H9 (cell line): Measurements from ENCODE around the gene CTDSPL. TPM values are rescaled to one million over a fixed set of nuclear protein-coding genes. Genes with fewer than 3 reads are reported as not detected.

ENCODE experiments used
- DNase-seq: peaks from one replicate; pipeline ENCODE4 v3.0.0-alpha.2; 2017
- H2AFZ ChIP-seq: one replicate; pipeline ENCODE4 v1.6.1; 2013; ENCODE audit warnings: mild to moderate bottlenecking, low read length, control low read depth, moderate library complexity
- H2AK5ac ChIP-seq: 2 replicates; pipeline ENCODE4 v1.6.1; 2013; ENCODE audit warnings: low read length, control low read depth, mixed read lengths; ENCODE audit not compliant: insufficient read length
- H2BK120ac ChIP-seq: one replicate; pipeline ENCODE4 v1.6.1; 2013; ENCODE audit warnings: low read depth, mild to moderate bottlenecking, low read length, control low read depth, inconsistent platforms; ENCODE audit not compliant: poor library complexity, severe bottlenecking
- H2BK12ac ChIP-seq: 2 replicates; pipeline ENCODE4 v1.6.1; 2013; ENCODE audit warnings: low read length, control low read depth, mixed read lengths, low read depth; ENCODE audit not compliant: insufficient read length
- H2BK15ac ChIP-seq: 2 replicates; pipeline ENCODE4 v1.6.1; 2013; ENCODE audit warnings: low read depth, low read length, control low read depth
- H2BK20ac ChIP-seq: one replicate; pipeline ENCODE4 v1.6.1; 2013; ENCODE audit warnings: low read depth, mild to moderate bottlenecking, low read length, control low read depth, inconsistent platforms; ENCODE audit not compliant: poor library complexity, severe bottlenecking
- H2BK5ac ChIP-seq: 2 replicates; pipeline ENCODE4 v1.6.1; 2013; ENCODE audit warnings: low read length, control low read depth, mixed read lengths; ENCODE audit not compliant: insufficient read length
- H3K14ac ChIP-seq: 2 replicates; pipeline ENCODE4 v1.6.1; 2013; ENCODE audit warnings: low read length, control low read depth; ENCODE audit not compliant: insufficient read depth
- H3K18ac ChIP-seq: 2 replicates; pipeline ENCODE4 v1.6.1; 2013; ENCODE audit warnings: low read depth, mild to moderate bottlenecking, mixed read lengths, low read length, control low read depth; ENCODE audit not compliant: insufficient read length
- H3K23ac ChIP-seq: 2 replicates; pipeline ENCODE4 v1.6.1; 2013; ENCODE audit warnings: low read length, control low read depth, mixed read lengths, low read depth; ENCODE audit not compliant: insufficient read length
- H3K23me2 ChIP-seq: 2 replicates; pipeline ENCODE4 v1.6.1; 2013; ENCODE audit warnings: low read depth, mild to moderate bottlenecking, mixed read lengths, low read length, control low read depth; ENCODE audit not compliant: insufficient read length, poor library complexity, severe bottlenecking
- H3K27ac ChIP-seq: 2 replicates; pipeline ENCODE4 v1.5.1; 2013; ENCODE audit warnings: low read length, control low read depth, mixed read lengths, low read depth; ENCODE audit not compliant: insufficient read length
- H3K27me3 ChIP-seq: 2 replicates; pipeline ENCODE4 v1.6.1; 2013; ENCODE audit warnings: low read length, control low read depth, inconsistent platforms; ENCODE audit not compliant: insufficient read depth
- H3K4ac ChIP-seq: 2 replicates; pipeline ENCODE4 v1.6.1; 2013; ENCODE audit warnings: low read depth, mild to moderate bottlenecking, control low read depth, inconsistent platforms, low read length, moderate library complexity
- H3K4me1 ChIP-seq: 2 replicates; pipeline ENCODE4 v1.6.1; 2013; ENCODE audit warnings: low read length, control low read depth, inconsistent platforms; ENCODE audit not compliant: insufficient read depth
- H3K4me2 ChIP-seq: 2 replicates; pipeline ENCODE4 v1.6.1; 2013; ENCODE audit warnings: low read length, control low read depth, mixed read lengths; ENCODE audit not compliant: insufficient read length, insufficient read depth
- H3K56ac ChIP-seq: 2 replicates; pipeline ENCODE4 v1.6.1; 2013; ENCODE audit warnings: low read depth, mild to moderate bottlenecking, mixed read lengths, low read length, control low read depth; ENCODE audit not compliant: insufficient read length
- H3K79me1 ChIP-seq: 2 replicates; pipeline ENCODE4 v1.6.1; 2013; ENCODE audit warnings: low read depth, mild to moderate bottlenecking, moderate library complexity, low read length, control low read depth, inconsistent platforms; ENCODE audit not compliant: insufficient read depth, poor library complexity, severe bottlenecking
- H3K79me2 ChIP-seq: 2 replicates; pipeline ENCODE4 v1.6.1; 2013; ENCODE audit warnings: low read length, control low read depth, inconsistent platforms; ENCODE audit not compliant: insufficient read depth
- H3K9ac ChIP-seq: 2 replicates; pipeline ENCODE4 v1.6.1; 2013; ENCODE audit warnings: low read length, control low read depth, mixed read lengths; ENCODE audit not compliant: insufficient read length; ENCODE audit errors: extremely low read depth
- H3K9me3 ChIP-seq: one replicate; pipeline ENCODE4 v1.6.1; 2013; ENCODE audit warnings: low read depth, low read length, inconsistent platforms; ENCODE audit not compliant: control insufficient read depth
- H3T11ph ChIP-seq: one replicate; pipeline ENCODE4 v1.6.1; 2013; ENCODE audit warnings: mild to moderate bottlenecking, low read length, control low read depth, inconsistent platforms
- H4K20me1 ChIP-seq: one replicate; pipeline ENCODE4 v1.6.1; 2013; ENCODE audit not compliant: control insufficient read depth, insufficient read length, insufficient read depth
- H4K5ac ChIP-seq: 2 replicates; pipeline ENCODE4 v1.6.1; 2013; ENCODE audit warnings: low read depth, mild to moderate bottlenecking, mixed read lengths, low read length, control low read depth; ENCODE audit not compliant: insufficient read length
- H4K8ac ChIP-seq: replicated peaks from 2 replicates; pipeline ENCODE4 v1.6.1; 2013; ENCODE audit warnings: low read length, control low read depth, mixed read lengths, low read depth; ENCODE audit not compliant: insufficient read length
- H4K91ac ChIP-seq: 2 replicates; pipeline ENCODE4 v1.6.1; 2013; ENCODE audit warnings: low read depth, mild to moderate bottlenecking, moderate library complexity, mixed read lengths, low read length, control low read depth; ENCODE audit not compliant: insufficient read length
- H3K27ac Mint-ChIP-seq, 3 experiments: 2 replicates in 2 of 3; 3 replicates in 1 of 3; pipeline ENCODE4 v1.8.0; 2020 to 2021; ENCODE audit warnings: mixed read lengths in 3 of 3, mild to moderate bottlenecking in 1 of 3, moderate library complexity in 1 of 3
- H3K27me3 Mint-ChIP-seq: 2 replicates; pipeline ENCODE4 v1.8.0; 2021; ENCODE audit warnings: low read depth, mild to moderate bottlenecking, moderate library complexity, mixed read lengths
- H3K36me3 Mint-ChIP-seq, 3 experiments: 2 replicates in 2 of 3; 3 replicates in 1 of 3; pipeline ENCODE4 v1.8.0; 2020 to 2021; ENCODE audit warnings: low read depth in 3 of 3, mixed read lengths in 3 of 3; ENCODE audit not compliant: insufficient read depth in 1 of 3
- H3K4me1 Mint-ChIP-seq, 2 experiments: 2 replicates each; pipeline ENCODE4 v1.8.0; 2020; ENCODE audit warnings: mixed read lengths in 2 of 2
- H3K4me3 Mint-ChIP-seq, 2 experiments: 2 replicates in 1 of 2; 3 replicates in 1 of 2; pipeline ENCODE4 v1.8.0; 2020 to 2021; ENCODE audit warnings: mild to moderate bottlenecking in 2 of 2, mixed read lengths in 2 of 2, moderate library complexity in 1 of 2
- H3K9me3 Mint-ChIP-seq, 2 experiments: 2 replicates in 1 of 2; 3 replicates in 1 of 2; pipeline ENCODE4 v1.8.0; 2020; ENCODE audit warnings: mild to moderate bottlenecking in 2 of 2, mixed read lengths in 2 of 2, moderate library complexity in 1 of 2
- WGBS: extraction: QIAGEN DNeasy Blood & Tissue Kit; methylation state at CpG from one replicate; pipeline ENCODE4 v1.1.7; 2013; ENCODE audit warnings: missing lambda C conversion rate, low lambda C conversion rate, mixed read lengths; ENCODE audit not compliant: insufficient read length; ENCODE audit errors: extremely low coverage; 5-methylcytosine and 5-hydroxymethylcytosine counted together
- total RNA-seq: library from RNA; stranded (reverse); gene quantifications from 2 replicates; pipeline ENCODE4 v1.2.1, GENCODE V29; 2021
- TF ChIP-seq, protein P1 (sequence below): fragments of 200-600 bp; sonication (generic); conservative IDR thresholded peaks from 3 replicates; pipeline ENCODE4 v1.8.0; 2021; ENCODE audit warnings: antibody characterized with exemption, mild to moderate bottlenecking

Gene CTDSPL
- total RNA-seq, 1 experiment from 2014 or later: 20.8 TPM

DNA sequence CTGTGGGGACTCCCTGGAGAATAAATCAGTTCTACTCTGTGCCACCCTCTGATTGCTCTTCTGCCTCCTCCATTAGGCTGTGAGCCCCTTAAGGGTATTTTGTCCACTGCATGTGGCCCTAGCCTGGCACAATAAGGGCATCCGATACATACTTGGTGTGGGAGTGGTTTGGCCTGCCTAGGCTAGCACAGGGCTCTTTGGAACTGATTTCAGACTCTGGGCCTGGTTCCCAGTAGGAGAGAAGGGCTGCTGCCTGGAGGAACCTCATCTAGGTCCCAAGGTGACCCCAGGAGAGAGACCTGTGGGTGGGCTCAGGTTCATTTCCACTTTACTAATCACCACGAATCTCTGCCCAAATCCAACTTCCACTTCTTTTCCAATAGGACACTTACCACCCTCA, 5.3 kb upstream of the CTDSPL start:
- no peak overlapping the region for H2BK5ac ChIP-seq
- H3K4me2 ChIP-seq: no peak overlapping the region
- peaks cover 3 to 5% of the 10 kb centered on the region in 2 experiments; a peak in 1 of 5 replicates for H3K9me3 Mint-ChIP-seq
- H3K4me3 Mint-ChIP-seq: no peak overlapping the region; a peak in 1 of 5 replicates
- H3K9me3 ChIP-seq: no peaks in the 10 kb centered on the region
- peaks cover 20% of the 10 kb centered on the region for H3K27me3 Mint-ChIP-seq
- H3K36me3 Mint-ChIP-seq: peaks cover 2 to 5% (median 5%) of the 10 kb centered on the region in 3 experiments; a peak in 3 of 7 replicates
- H3K27ac ChIP-seq: no peak overlapping the region
- no peaks in the 10 kb centered on the region for H4K20me1 ChIP-seq
- no peak overlapping the region for H3K9ac ChIP-seq
- no peak overlapping the region for H2BK12ac ChIP-seq
- no peak overlapping the region for H2BK15ac ChIP-seq
- DNase-seq: no peak
- no peak overlapping the region for H4K8ac ChIP-seq
- H3K23me2 ChIP-seq: peaks cover 8% of the 10 kb centered on the region
- H4K5ac ChIP-seq: no peak overlapping the region
- no peak overlapping the region for H3K56ac ChIP-seq
- H2BK20ac ChIP-seq: no peak overlapping the region
- H3K4ac ChIP-seq: no peak overlapping the region
- no peak overlapping the region for H3K18ac ChIP-seq
- H3K27me3 ChIP-seq: no peaks in the 10 kb centered on the region
- no peak overlapping the region for H2AFZ ChIP-seq
- no peak overlapping the region; a peak in 1 of 7 replicates for H3K27ac Mint-ChIP-seq
- H2BK120ac ChIP-seq: no peak overlapping the region
- H2AK5ac ChIP-seq: no peak overlapping the region
- peaks cover 9 to 15% of the 10 kb centered on the region in 2 experiments for H3K4me1 Mint-ChIP-seq
- TF ChIP-seq, protein P1, sequence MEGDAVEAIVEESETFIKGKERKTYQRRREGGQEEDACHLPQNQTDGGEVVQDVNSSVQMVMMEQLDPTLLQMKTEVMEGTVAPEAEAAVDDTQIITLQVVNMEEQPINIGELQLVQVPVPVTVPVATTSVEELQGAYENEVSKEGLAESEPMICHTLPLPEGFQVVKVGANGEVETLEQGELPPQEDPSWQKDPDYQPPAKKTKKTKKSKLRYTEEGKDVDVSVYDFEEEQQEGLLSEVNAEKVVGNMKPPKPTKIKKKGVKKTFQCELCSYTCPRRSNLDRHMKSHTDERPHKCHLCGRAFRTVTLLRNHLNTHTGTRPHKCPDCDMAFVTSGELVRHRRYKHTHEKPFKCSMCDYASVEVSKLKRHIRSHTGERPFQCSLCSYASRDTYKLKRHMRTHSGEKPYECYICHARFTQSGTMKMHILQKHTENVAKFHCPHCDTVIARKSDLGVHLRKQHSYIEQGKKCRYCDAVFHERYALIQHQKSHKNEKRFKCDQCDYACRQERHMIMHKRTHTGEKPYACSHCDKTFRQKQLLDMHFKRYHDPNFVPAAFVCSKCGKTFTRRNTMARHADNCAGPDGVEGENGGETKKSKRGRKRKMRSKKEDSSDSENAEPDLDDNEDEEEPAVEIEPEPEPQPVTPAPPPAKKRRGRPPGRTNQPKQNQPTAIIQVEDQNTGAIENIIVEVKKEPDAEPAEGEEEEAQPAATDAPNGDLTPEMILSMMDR: no peak
- peaks cover 6% of the 10 kb centered on the region; the same call in 1 of the 2 replicates for H3K4me1 ChIP-seq
- H3T11ph ChIP-seq: no peak overlapping the region
- no CpG with 5 or more reads among the region's 2 CpGs for WGBS
- H3K23ac ChIP-seq: no peak overlapping the region
- no peak overlapping the region for H4K91ac ChIP-seq
- H3K79me1 ChIP-seq: no peaks in the 10 kb centered on the region
- H3K79me2 ChIP-seq: no peaks in the 10 kb centered on the region
- H3K14ac ChIP-seq: no peak overlapping the region
